Activated CD8-positive, alpha-beta memory T cell treated with anti-CD3 and anti-CD28 coated beads for 24 hours (primary cell): ENCODE measurements around the gene PRDM1.

Source experiments
- DNase-seq: peaks from one replicate; pipeline ENCODE4 v3.0.0-alpha.2; 2020

PRDM1 gene

GRCh38 chr6:106098383-106099234 is 12.5 kb downstream of the PRDM1 start:
- peak; percentile 82 for DNase-seq

DNA sequence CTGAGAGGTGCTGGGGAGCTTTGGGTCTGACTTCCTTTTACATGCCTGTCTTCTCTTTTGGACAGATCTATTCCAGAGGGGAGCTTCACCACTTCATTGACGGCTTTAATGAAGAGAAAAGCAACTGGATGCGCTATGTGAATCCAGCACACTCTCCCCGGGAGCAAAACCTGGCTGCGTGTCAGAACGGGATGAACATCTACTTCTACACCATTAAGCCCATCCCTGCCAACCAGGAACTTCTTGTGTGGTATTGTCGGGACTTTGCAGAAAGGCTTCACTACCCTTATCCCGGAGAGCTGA is 13.1 kb downstream of the PRDM1 start:
- DNase-seq: no peak

GRCh38 chr6:106100755-106101154 is 14.6 kb downstream of the PRDM1 start:
- DNase-seq: no peak

DNA sequence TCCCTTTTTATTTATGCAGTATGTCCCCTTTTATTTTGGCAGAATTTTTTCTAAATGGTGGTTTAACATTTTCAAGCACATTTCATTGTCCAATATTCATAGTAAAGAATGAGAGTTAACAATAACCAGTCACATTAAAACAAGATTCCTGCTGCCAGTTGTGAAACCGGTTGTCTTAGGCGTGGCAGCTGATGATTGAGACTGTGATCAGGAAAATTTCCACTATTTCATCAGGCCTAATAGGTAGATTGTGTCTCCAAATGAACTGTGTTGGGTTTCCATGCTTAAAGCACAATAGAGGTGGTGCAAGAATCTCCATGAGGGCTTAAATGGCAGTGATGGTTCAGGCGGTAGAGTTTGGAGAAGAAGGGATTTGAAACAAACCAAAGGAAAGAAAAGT is 15.3 kb downstream of the PRDM1 start:
- DNase-seq: no peak

DNA sequence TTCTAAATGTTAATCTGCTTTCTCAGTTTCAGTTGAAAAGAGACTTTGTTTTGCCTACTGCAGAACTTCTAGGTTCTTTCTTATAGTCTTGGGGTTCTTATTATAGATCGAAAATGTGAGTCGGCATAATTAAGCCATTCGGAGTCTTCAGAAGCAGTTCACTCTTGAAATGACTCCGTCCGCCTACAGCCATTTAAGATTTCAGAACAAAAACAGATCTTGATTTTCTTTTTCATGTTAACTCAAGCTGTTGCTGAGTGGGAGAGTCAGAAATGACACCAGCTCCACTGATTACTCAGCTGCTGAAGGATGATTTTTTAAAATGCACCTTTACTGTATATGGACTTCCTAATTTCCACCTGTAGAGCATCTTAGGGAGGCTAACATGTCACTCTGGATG is 15.9 kb downstream of the PRDM1 start:
- no peak for DNase-seq

- DNase-seq: no peak
Measured at GRCh38 chr6:106102967-106103727, 17.0 kb downstream of the PRDM1 start.

DNA sequence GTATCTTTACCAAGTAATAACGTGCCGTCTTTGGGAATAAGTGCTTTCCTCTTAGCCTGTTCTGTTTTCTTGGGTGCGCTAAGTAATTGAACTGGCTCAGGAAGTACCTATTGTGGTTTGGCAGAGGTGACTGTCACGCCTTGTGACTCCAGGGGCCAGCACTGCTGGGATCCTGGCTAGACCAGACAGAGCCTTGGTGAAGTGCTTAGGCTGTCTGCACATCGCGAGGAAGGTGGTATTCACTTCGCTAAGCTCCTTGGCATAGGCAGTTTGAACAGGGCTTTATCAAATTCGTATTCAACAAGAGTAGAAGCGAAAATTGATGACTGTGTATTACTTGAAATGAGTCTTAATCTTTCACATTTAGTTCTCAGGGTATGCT is 17.6 kb downstream of the PRDM1 start:
- peak; percentile 70 for DNase-seq

- no peak for DNase-seq
Measured at GRCh38 chr6:106104476-106104875, 18.3 kb downstream of the PRDM1 start.

DNA sequence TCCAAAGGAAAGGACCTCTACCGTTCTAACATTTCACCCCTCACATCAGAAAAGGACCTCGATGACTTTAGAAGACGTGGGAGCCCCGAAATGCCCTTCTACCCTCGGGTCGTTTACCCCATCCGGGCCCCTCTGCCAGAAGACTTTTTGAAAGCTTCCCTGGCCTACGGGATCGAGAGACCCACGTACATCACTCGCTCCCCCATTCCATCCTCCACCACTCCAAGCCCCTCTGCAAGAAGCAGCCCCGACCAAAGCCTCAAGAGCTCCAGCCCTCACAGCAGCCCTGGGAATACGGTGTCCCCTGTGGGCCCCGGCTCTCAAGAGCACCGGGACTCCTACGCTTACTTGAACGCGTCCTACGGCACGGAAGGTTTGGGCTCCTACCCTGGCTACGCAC is 18.8 kb downstream of the PRDM1 start:
- DNase-seq: no peak

GRCh38 chr6:106105493-106105892 is 19.4 kb downstream of the PRDM1 start:
- DNase-seq: no peak

DNA sequence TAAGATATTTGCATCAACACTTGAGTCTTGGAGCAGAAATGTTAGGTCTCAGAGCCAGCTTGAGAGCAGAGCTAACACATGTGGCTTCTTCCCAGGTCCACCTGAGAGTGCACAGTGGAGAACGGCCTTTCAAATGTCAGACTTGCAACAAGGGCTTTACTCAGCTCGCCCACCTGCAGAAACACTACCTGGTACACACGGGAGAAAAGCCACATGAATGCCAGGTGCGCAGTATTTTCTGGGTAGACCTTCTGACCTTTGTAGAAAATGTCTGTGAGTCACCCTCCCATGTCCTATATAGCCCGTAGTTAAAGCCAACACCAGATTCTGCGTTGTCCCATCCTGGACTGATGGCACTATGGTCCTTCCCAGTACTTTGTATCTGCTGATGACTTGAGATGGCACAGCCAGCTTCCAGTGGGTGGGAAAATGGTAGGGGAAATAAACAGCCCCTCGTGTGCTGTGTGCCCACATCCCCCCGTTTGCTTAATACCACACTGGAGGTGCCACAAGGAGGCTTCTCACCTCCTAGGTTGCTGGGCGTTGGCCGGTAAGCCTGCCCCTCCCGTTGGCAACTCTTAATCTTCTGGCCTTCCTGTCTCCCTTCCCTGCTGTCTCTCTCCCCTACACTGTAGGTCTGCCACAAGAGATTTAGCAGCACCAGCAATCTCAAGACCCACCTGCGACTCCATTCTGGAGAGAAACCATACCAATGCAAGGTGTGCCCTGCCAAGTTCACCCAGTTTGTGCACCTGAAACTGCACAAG is 20.3 kb downstream of the PRDM1 start:
- DNase-seq: no peak

GRCh38 chr6:106107043-106107613 is 21.0 kb downstream of the PRDM1 start:
- no peak for DNase-seq

DNA sequence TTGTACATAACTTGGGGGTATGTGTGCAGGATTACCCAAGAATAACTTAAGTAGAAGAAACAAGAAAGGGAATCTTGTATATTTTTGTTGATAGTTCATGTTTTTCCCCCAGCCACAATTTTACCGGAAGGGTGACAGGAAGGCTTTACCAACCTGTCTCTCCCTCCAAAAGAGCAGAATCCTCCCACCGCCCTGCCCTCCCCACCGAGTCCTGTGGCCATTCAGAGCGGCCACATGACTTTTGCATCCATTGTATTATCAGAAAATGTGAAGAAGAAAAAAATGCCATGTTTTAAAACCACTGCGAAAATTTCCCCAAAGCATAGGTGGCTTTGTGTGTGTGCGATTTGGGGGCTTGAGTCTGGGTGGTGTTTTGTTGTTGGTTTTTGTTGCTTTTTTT is 22.0 kb downstream of the PRDM1 start:
- DNase-seq: no peak

GRCh38 chr6:106109029-106109428 is 22.9 kb downstream of the PRDM1 start:
- no peak for DNase-seq

GRCh38 chr6:106110164-106110826 is 24.2 kb downstream of the PRDM1 start:
- no peak for DNase-seq

- no peak for DNase-seq
Measured at GRCh38 chr6:106112433-106112832, 26.3 kb downstream of the PRDM1 start.

DNA sequence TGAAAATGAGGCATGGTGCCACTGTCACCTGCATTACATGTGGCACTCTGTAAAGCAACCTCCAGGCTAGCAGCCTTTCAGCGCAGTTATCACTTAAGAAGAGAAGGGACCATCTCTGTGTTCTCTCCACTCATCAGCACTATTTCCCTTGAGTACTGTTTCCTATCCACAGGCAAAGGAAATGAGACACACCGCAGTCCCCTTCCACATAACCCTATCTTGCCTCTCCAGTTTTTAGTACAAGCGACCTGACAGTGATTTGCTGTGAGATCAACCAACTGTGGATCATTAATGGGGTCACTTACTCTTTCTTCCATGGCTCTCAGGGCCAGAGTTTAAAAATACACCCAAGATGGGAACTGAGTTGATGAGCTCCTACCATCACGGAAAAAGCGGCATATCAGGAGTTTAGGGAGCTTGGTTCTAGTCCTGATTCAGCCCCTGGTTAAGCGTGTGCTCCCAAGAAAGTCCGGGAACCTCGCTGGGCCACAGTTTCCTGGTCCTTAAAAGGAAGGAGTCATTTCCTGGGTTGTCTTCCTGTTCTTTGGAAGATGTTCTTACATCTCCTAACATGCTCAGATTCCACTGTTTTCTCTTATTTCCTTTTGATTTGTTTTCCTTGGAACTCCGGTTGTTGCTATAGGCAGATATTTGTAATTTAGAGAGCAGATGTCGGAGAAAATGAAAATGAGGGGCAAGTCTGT is 27.3 kb downstream of the PRDM1 start:
- no peak for DNase-seq

DNA sequence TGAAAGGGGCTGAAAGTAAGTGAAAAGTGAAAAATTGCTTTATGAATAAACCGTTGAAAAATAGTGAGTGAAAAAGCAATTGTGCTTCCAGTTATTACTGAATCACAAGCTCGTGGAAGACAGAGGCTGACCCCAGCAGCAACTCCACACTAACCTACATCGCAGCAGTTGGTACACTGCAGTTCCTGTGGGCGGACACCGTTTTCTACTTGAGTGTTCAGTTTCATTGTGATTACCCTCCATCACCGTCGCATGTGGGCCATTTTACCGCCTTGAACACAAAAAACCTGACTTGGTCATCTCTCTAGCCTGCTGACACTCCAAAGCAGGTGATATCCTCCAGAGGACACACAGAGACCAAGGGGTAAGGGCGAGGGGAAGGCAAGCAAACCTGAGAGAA is 28.4 kb downstream of the PRDM1 start:
- peak; percentile 79 for DNase-seq

DNA sequence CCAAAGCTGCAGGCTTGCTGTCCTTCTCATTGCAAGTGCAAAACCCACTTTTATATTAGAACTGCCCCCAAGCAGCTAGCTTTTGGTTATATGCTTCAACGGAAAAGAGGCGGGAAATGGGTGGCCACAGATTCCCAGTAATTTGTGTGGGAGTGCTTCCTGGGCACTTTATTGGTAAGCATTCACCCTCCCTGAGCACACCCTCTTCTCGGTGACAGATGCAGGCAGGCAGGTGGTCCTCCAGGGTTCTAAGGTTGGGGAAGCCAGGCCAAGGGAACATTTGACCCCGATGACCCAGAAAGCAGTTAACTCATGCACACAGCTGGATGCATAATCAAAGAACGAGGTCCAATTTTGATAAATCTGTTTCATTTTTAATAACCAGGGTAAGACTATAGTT is 29.1 kb downstream of the PRDM1 start:
- peak; percentile 67 for DNase-seq

GRCh38 chr6:106116125-106116832 is 30.1 kb downstream of the PRDM1 start:
- no peak for DNase-seq

DNA sequence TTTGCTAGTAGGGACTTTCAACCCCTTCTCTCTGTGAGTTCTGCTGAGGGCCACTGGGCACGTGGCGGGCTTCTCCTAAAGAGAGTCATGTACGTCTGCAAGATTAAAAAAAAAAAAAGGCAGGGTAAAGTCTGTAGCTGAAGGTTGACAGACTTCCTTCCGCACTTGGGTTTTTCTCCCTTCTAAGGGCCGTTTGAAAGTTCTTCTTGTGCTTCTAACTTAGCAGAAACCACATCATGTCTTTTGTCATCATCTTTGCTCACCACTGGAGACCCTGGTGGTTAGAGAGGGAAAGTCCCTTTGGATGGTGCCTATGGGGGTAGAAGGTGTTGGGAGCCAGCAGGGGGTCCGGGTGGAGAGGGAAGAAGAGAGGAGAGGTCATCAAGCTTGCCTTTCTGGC is 31.4 kb downstream of the PRDM1 start:
- peak; percentile 79 for DNase-seq
